Neuronal stem cell (in vitro differentiated cells): ENCODE measurements around the gene TMC5.

Source experiments
- DNase-seq: peaks from one replicate; pipeline ENCODE4 v3.0.0-alpha.2; 2013; ENCODE audit warnings: low spot score
- H2AFZ ChIP-seq: one replicate; pipeline ENCODE4 v1.6.1; 2013; ENCODE audit warnings: mild to moderate bottlenecking, low read length, inconsistent platforms
- H2AK5ac ChIP-seq: 2 replicates; pipeline ENCODE4 v1.6.1; 2013; ENCODE audit warnings: low read depth, mild to moderate bottlenecking, inconsistent platforms, low read length, moderate library complexity, mixed read lengths
- H2BK120ac ChIP-seq: 2 replicates; pipeline ENCODE4 v1.6.1; 2013; ENCODE audit warnings: low read depth, mild to moderate bottlenecking, inconsistent platforms, low read length, moderate library complexity, mixed read lengths
- H2BK12ac ChIP-seq: one replicate; pipeline ENCODE4 v1.6.1; 2013; ENCODE audit warnings: low read length, inconsistent platforms
- H2BK15ac ChIP-seq: 2 replicates; pipeline ENCODE4 v1.6.1; 2013; ENCODE audit warnings: mild to moderate bottlenecking, low read length, inconsistent platforms, mixed read lengths
- H2BK5ac ChIP-seq: one replicate; pipeline ENCODE4 v1.6.1; 2013; ENCODE audit warnings: inconsistent platforms, mild to moderate bottlenecking, low read length, moderate library complexity
- H3K14ac ChIP-seq: one replicate; pipeline ENCODE4 v1.6.1; 2013; ENCODE audit warnings: low read length, inconsistent platforms
- H3K18ac ChIP-seq: 2 replicates; pipeline ENCODE4 v1.6.1; 2013; ENCODE audit warnings: low read length, inconsistent platforms
- H3K23ac ChIP-seq: 2 replicates; pipeline ENCODE4 v1.6.1; 2013; ENCODE audit warnings: low read depth, mild to moderate bottlenecking, mixed read lengths, low read length, inconsistent platforms; ENCODE audit not compliant: poor library complexity
- H3K27ac ChIP-seq: replicated peaks from 3 replicates; pipeline ENCODE4 v1.5.1; 2013; ENCODE audit warnings: low read length, inconsistent platforms
- H3K27me3 ChIP-seq, 3 experiments: 2 replicates each; pipeline ENCODE4 v1.6.1; 2013; ENCODE audit warnings: low read length in 3 of 3, mild to moderate bottlenecking in 2 of 3, inconsistent platforms in 1 of 3, low read depth in 1 of 3, mixed read lengths in 1 of 3, moderate library complexity in 1 of 3; ENCODE audit not compliant: control insufficient read depth in 3 of 3, insufficient read depth in 3 of 3
- H3K36me3 ChIP-seq, 2 donors: replicated peaks in 1 of 2; 2 replicates each; pipeline ENCODE4 v1.6.1; 2013; ENCODE audit warnings: low read length in 2 of 2; ENCODE audit not compliant: control insufficient read depth in 2 of 2, insufficient read depth in 2 of 2
- H3K4ac ChIP-seq: 2 replicates; pipeline ENCODE4 v1.6.1; 2013; ENCODE audit warnings: inconsistent platforms, mild to moderate bottlenecking, low read length, moderate library complexity
- H3K4me1 ChIP-seq, 2 donors: 1 replicate in 1 of 2; 2 replicates in 1 of 2; pipeline ENCODE4 v1.6.1; 2013; ENCODE audit warnings: low read length in 2 of 2, low read depth in 1 of 2; ENCODE audit not compliant: control insufficient read depth in 2 of 2, insufficient read depth in 1 of 2
- H3K4me2 ChIP-seq: one replicate; pipeline ENCODE4 v1.6.1; 2013; ENCODE audit warnings: mild to moderate bottlenecking, low read length, inconsistent platforms; ENCODE audit not compliant: insufficient read depth, poor library complexity, severe bottlenecking
- H3K4me3 ChIP-seq, 2 donors: 2 replicates each; pipeline ENCODE4 v1.5.1; 2013; ENCODE audit warnings: low read length in 2 of 2, mild to moderate bottlenecking in 2 of 2, inconsistent platforms in 1 of 2, moderate library complexity in 1 of 2
- H3K79me1 ChIP-seq: one replicate; pipeline ENCODE4 v1.6.1; 2013; ENCODE audit warnings: low read depth, mild to moderate bottlenecking, inconsistent platforms, low read length, moderate library complexity
- H3K9ac ChIP-seq: one replicate; pipeline ENCODE4 v1.6.1; 2013; ENCODE audit warnings: mild to moderate bottlenecking, low read depth, low read length, inconsistent platforms; ENCODE audit not compliant: poor library complexity
- H3K9me3 ChIP-seq, 2 donors: replicated peaks in 1 of 2; 2 replicates each; pipeline versions ENCODE3 to v1.6.1; 2013; ENCODE audit warnings: low read length in 2 of 2, mild to moderate bottlenecking in 2 of 2, inconsistent platforms in 1 of 2, low read depth in 1 of 2, mixed read lengths in 1 of 2, moderate library complexity in 1 of 2; ENCODE audit not compliant: control insufficient read depth in 2 of 2, insufficient read depth in 1 of 2
- H4K8ac ChIP-seq: one replicate; pipeline ENCODE4 v1.6.1; 2013; ENCODE audit warnings: low read depth, mild to moderate bottlenecking, inconsistent platforms, low read length, moderate library complexity
- H4K91ac ChIP-seq: one replicate; pipeline ENCODE4 v1.6.1; 2013; ENCODE audit warnings: low read length, low read depth, mild to moderate bottlenecking, inconsistent platforms; ENCODE audit not compliant: poor library complexity
- WGBS, 2 donors: extraction: QIAGEN DNeasy Blood & Tissue Kit; methylation state at CpG; one replicate each; pipeline ENCODE4 v1.1.7; 2013; ENCODE audit warnings: missing lambda C conversion rate in 2 of 2, mixed read lengths in 1 of 2; ENCODE audit not compliant: insufficient read length in 2 of 2, insufficient replicate concordance in 1 of 2; ENCODE audit errors: extremely low coverage in 2 of 2; 5-methylcytosine and 5-hydroxymethylcytosine counted together

Gene TMC5

GRCh38 chr16:19434584-19434983 lies 16.9 kb downstream of the TMC5 start:
- H3K4me2 ChIP-seq, result no peak overlapping the region
- H3K79me1 ChIP-seq, result no peaks in the 10 kb centered on the region
- no peak overlapping the region for H2BK12ac ChIP-seq
- no peak overlapping the region for H3K9ac ChIP-seq
- H3K14ac ChIP-seq, result no peak overlapping the region
- no peak overlapping the region for H2AK5ac ChIP-seq
- no peak overlapping the region for H2BK15ac ChIP-seq
- no peak overlapping the region for H3K18ac ChIP-seq
- DNase-seq, result no peak
- H3K4ac ChIP-seq, result no peak overlapping the region
- H4K8ac ChIP-seq, result no peak overlapping the region
- H4K91ac ChIP-seq, result no peak overlapping the region
- H3K4me3 ChIP-seq, result no peak overlapping the region
- H3K27ac ChIP-seq, result no peak overlapping the region
- no peak overlapping the region for H2BK5ac ChIP-seq
- H2AFZ ChIP-seq, result no peak overlapping the region
- H3K23ac ChIP-seq, result no peak overlapping the region
- no CpG with 5 or more reads among the region's 1 CpG for WGBS, 2 donors
- no peaks in the 10 kb centered on the region for H3K36me3 ChIP-seq
- H2BK120ac ChIP-seq, result no peak overlapping the region
- H3K4me1 ChIP-seq, result no peaks in the 10 kb centered on the region
- H3K27me3 ChIP-seq, result no peaks in the 10 kb centered on the region
- no peaks in the 10 kb centered on the region for H3K9me3 ChIP-seq

- Histone ChIP-seq H4K8ac (no peak overlapping the region), H3K36me3 (no peaks in the 10 kb centered on the region), H2BK12ac (no peak overlapping the region), H2AFZ (no peak overlapping the region), H3K4me3 (no peak overlapping the region), H3K9me3 (no peaks in the 10 kb centered on the region), H3K18ac (no peak overlapping the region), H2BK120ac (no peak overlapping the region), H2BK5ac (no peak overlapping the region), H3K27me3 (no peaks in the 10 kb centered on the region), H3K79me1 (no peaks in the 10 kb centered on the region), H2AK5ac (no peak overlapping the region), H3K14ac (no peak overlapping the region), H3K4me2 (no peak overlapping the region), H3K4ac (no peak overlapping the region), H4K91ac (no peak overlapping the region), H3K9ac (no peak overlapping the region), H3K4me1 (no peaks in the 10 kb centered on the region), H3K27ac (no peak overlapping the region), H3K23ac (no peak overlapping the region), H2BK15ac (no peak overlapping the region)
- WGBS, 2 donors, result no CpG with 5 or more reads among the region's 1 CpG
- no peak for DNase-seq
These were observed 18.9 kb downstream of the TMC5 start for GRCh38 chr16:19436540-19436939.

- H2BK5ac ChIP-seq, result no peak overlapping the region
- H2AK5ac ChIP-seq, result no peak overlapping the region
- H2BK15ac ChIP-seq, result no peak overlapping the region
- H3K4ac ChIP-seq, result no peak overlapping the region
- H4K91ac ChIP-seq, result no peak overlapping the region
- no peak overlapping the region for H3K27ac ChIP-seq
- H3K9ac ChIP-seq, result no peak overlapping the region
- H3K18ac ChIP-seq, result no peak overlapping the region
- H3K79me1 ChIP-seq, result no peaks in the 10 kb centered on the region
- H3K4me3 ChIP-seq, result no peak overlapping the region
- H3K4me2 ChIP-seq, result no peak overlapping the region
- H3K14ac ChIP-seq, result no peak overlapping the region
- H3K4me1 ChIP-seq, result no peaks in the 10 kb centered on the region
- no peak overlapping the region for H3K23ac ChIP-seq
- H2BK12ac ChIP-seq, result no peak overlapping the region
- no peak overlapping the region for H2BK120ac ChIP-seq
- no peak overlapping the region for H4K8ac ChIP-seq
- no peaks in the 10 kb centered on the region for H3K36me3 ChIP-seq
- no peak for DNase-seq
- H2AFZ ChIP-seq, result no peak overlapping the region
- no peaks in the 10 kb centered on the region for H3K27me3 ChIP-seq
- WGBS, 2 donors, result no CpG with 5 or more reads among the region's 4 CpGs
- no peaks in the 10 kb centered on the region for H3K9me3 ChIP-seq
These were observed 19.6 kb downstream of the TMC5 start for GRCh38 chr16:19437280-19437679.

GRCh38 chr16:19438739-19439138 lies 21.1 kb downstream of the TMC5 start:
- Histone ChIP-seq H2BK5ac (no peak overlapping the region), H3K4me1 (no peaks in the 10 kb centered on the region), H3K9ac (no peak overlapping the region), H3K27ac (no peak overlapping the region), H3K9me3 (no peaks in the 10 kb centered on the region), H3K4ac (no peak overlapping the region), H3K27me3 (no peaks in the 10 kb centered on the region), H3K4me2 (no peak overlapping the region), H2BK12ac (no peak overlapping the region), H3K14ac (no peak overlapping the region), H2BK120ac (no peak overlapping the region), H2AFZ (no peak overlapping the region), H4K8ac (no peak overlapping the region), H3K79me1 (no peaks in the 10 kb centered on the region), H3K23ac (no peak overlapping the region), H3K36me3 (no peaks in the 10 kb centered on the region), H2AK5ac (no peak overlapping the region), H2BK15ac (no peak overlapping the region), H3K18ac (no peak overlapping the region), H4K91ac (no peak overlapping the region), H3K4me3 (no peak overlapping the region)
- DNase-seq, result no peak
- no CpG with 5 or more reads among the region's 1 CpG for WGBS, 2 donors
